GM10248 (cell line): ENCODE data around the gene VTI1B.
"Not testable (repeated sequence)": the region's sequence is repeated elsewhere in the genome, so short reads cannot be mapped to it uniquely, and the experiment has no call there.

ENCODE experiments used
- CTCF ChIA-PET: fragments of 300-600 bp; sonication (Branson Sonifier 250); formaldehyde crosslinking; extraction: SDS; loops from one replicate; lab custom pipeline; 2021; ENCODE audit warnings: antibody characterized with exemption; lab: Yijun Ruan, JAX
- POLR2A ChIA-PET: fragments of 350-650 bp; sonication (Branson Sonifier 250); formaldehyde crosslinking; extraction: SDS; loops from one replicate; lab custom pipeline; 2020; ENCODE audit warnings: antibody characterized with exemption; lab: Yijun Ruan, JAX
- DNase-seq: peaks from one replicate; pipeline ENCODE4 v3.0.0; 2012; ENCODE audit errors: extremely low spot score
- CTCF ChIP-seq: IDR thresholded peaks from 2 replicates; pipeline ENCODE4 v1.5.1; 2012; ENCODE audit warnings: mild to moderate bottlenecking, low read depth; ENCODE audit errors: extremely low read depth, missing control alignments, control extremely low read depth

VTI1B gene

GRCh38 chr14:67627519-67627918, 46.9 kb downstream of the VTI1B start:
- CTCF ChIA-PET, result interaction anchor here (1.3 to 1.8 kb wide), 3 partner anchors 8 to 40 kb away, joined by 5 to 6 read pairs (median 6); no protein-coding TSS in a partner anchor
- DNase-seq, result no peak
- TF ChIP-seq CTCF, result no peak
- POLR2A ChIA-PET, result interaction anchor here (0.7 kb wide), 1 partner anchor 1189 kb away, joined by 4 read pairs; no protein-coding TSS in a partner anchor

DNA sequence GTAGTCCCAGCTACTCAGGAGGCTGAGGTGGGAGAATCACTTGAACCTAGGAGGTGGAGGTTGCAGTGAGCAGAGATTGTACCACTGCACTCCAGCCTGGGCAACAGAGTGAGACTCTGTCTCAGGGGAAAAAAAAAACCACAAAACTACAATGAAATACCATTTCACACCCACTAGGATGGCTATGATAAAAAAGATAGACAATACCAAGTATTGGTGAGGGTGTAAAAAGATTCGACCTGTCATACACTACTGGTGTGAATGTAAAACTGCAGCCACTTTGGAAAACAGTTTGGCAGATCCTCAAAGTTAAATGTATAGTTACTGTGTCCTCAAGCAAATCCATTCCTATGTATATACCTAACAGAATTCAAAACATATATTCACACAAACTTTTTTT, 48.3 kb downstream of the VTI1B start:
- POLR2A ChIA-PET, CTCF ChIA-PET, DNase-seq: not testable (repeated sequence)

GRCh38 chr14:67623114-67623513, 51.3 kb downstream of the VTI1B start:
- CTCF ChIA-PET, result interaction anchor here (1.0 to 5.0 kb wide), 4 partner anchors 23 to 81 kb away, joined by 3 to 29 read pairs (median 4); partner anchors contain the start of genes PIGH and RDH11
- no peak for DNase-seq
- POLR2A ChIA-PET, result no interaction called here
- no peak for TF ChIP-seq CTCF

GRCh38 chr14:67622675-67623074, 51.8 kb downstream of the VTI1B start:
- ChIA-PET CTCF (interaction anchor here (1.0 to 5.0 kb wide), 5 partner anchors 9 to 82 kb away, joined by 3 to 29 read pairs (median 4); partner anchors contain the start of genes PIGH and RDH11), POLR2A (no interaction called here)
- DNase-seq, result no peak
- no peak for TF ChIP-seq CTCF

DNA sequence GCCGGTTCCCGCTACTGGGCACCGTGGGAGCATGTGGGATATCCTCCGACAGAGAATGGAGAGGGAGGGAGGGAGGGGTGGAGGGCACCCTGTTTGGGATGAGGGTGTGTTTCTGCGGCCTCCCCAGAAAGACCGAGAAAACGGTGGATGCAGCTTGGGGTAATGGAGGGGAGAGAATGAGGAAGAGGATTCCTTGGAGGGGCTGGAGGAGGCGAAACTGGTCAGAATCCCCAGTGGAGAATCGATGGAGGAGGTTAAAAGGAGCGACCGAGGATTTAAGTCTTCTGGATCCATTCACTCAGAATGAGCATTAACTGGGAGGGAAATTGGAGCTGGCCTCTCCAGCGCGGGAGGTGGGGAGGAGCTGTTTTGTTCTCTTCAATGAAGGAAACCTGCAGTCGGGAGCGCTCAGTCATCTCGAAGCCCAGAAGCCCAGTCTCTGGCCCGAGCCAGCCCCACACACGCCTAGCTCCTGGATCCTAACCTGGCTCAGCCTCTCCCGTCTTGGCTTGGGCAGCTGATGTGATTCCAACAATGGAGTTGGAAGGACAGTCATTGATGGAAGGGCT, 54.1 kb downstream of the VTI1B start:
- CTCF ChIA-PET, result interaction anchor here (1.0 to 5.0 kb wide), 10 partner anchors 13 to 84 kb away, joined by 3 to 59 read pairs (median 6); partner anchors contain the start of gene PIGH

GRCh38 chr14:67619446-67620216, 54.8 kb downstream of the VTI1B start, which contains the start of gene ARG2:
Gene ARG2 (plus strand): TSS chr14:67619920. CDS start chr14:67619978, 58 bp downstream.
- peak; percentile 7 for TF ChIP-seq CTCF
- peak; percentile 97 for DNase-seq
- ChIA-PET POLR2A (no interaction called here), CTCF (interaction anchor here (0.7 to 5.0 kb wide), 35 partner anchors 8 to 255 kb away, joined by 3 to 59 read pairs (median 4); partner anchors contain the start of gene PIGH)

More for the DNA sequence above, 54.1 kb downstream of the VTI1B start:
- TF ChIP-seq CTCF, result no peak
- no peak for DNase-seq
- POLR2A ChIA-PET, result no interaction called here

DNA sequence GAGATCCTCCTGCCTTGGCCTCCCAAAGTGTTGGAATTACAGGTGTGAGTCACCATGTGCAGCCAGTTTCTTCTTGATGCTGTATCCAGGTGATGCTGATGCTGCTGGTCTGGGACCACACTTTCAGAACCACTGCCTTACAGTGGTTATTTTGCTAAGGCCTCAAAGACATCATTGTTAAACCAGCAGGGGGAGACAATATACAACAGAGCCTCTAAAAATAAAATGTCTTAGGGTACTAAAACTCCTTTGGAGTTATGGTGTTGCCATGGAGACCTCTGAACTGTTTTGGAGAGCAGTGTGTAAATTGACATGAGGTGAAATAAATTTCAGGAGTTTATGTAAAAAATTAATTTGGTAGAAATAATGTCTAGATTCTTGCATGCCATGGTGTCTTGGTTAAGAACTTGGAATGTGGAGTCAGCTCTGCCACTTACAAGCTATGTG, 55.8 kb downstream of the VTI1B start:
- POLR2A ChIA-PET, result no interaction called here
- DNase-seq, result peak; percentile 61
- CTCF ChIA-PET, result interaction anchor here (0.6 to 5.0 kb wide), 30 partner anchors 9 to 254 kb away, joined by 3 to 59 read pairs (median 4); partner anchors contain the start of gene PIGH
- TF ChIP-seq CTCF, result peak; percentile 59
